Ascending aorta (tissue), 2 donors: ENCODE results near the gene ZNF629. TPM values are rescaled to one million over a fixed set of nuclear protein-coding genes. Genes with fewer than 3 reads are reported as not detected.
"Not testable (repeated sequence)": the region's sequence is repeated elsewhere in the genome, so short reads cannot be mapped to it uniquely, and the experiment has no call there.

Experiments used
- DNase-seq, 2 donors: peaks; one replicate each; pipeline ENCODE4 v3.0.0-alpha.2; 2019; ENCODE audit warnings: low spot score in 2 of 2
- H3K27ac ChIP-seq, 2 donors: fragments of 200-600 bp; sonication (generic); one replicate each; pipeline ENCODE4 v1.5.1; 2016 to 2017; ENCODE audit warnings: mild to moderate bottlenecking in 1 of 2
- H3K27me3 ChIP-seq: fragments of 200-600 bp; sonication (generic); one replicate; pipeline ENCODE4 v1.5.1; 2017
- H3K36me3 ChIP-seq, 2 donors: fragments of 200-600 bp; sonication (generic); one replicate each; pipeline ENCODE4 v1.5.1; 2016
- H3K4me1 ChIP-seq, 2 donors: fragments of 200-600 bp; sonication (generic); one replicate each; pipeline ENCODE4 v1.5.1; 2016 to 2017; ENCODE audit warnings: mild to moderate bottlenecking in 1 of 2
- H3K4me3 ChIP-seq, 2 donors: fragments of 200-600 bp; sonication (generic); one replicate each; pipeline ENCODE4 v1.5.1; 2016 to 2017; ENCODE audit warnings: mild to moderate bottlenecking in 1 of 2
- H3K9me3 ChIP-seq, 2 donors: fragments of 200-600 bp; sonication (generic); one replicate each; pipeline ENCODE4 v1.5.1; 2016
- intact Hi-C: fragments of 100-400 bp; cut with DNase I; formaldehyde crosslinking; loops from one replicate; pipeline ENCODE4 v1.15.1; 2023
- total RNA-seq: library from RNA; depleted of rRNA; stranded (reverse); fragments of >200 nt; gene quantifications from one replicate; pipeline ENCODE4 v1.1.0, GENCODE V29; 2016
- TF ChIP-seq, protein P1 (sequence below), 3 experiments: fragments of 200-600 bp in 2 of 3; fragments of 450-650 bp in 1 of 3; sonication (generic) in 2 of 3; IDR thresholded peaks; one replicate each; pipeline ENCODE4 v1.5.1; 2016 to 2019; ENCODE audit warnings: antibody characterized with exemption in 3 of 3, mild to moderate bottlenecking in 1 of 3, moderate library complexity in 1 of 3

ZNF629 gene
- total RNA-seq, 1 donor from 2014 or later: 12.3 TPM

DNA sequence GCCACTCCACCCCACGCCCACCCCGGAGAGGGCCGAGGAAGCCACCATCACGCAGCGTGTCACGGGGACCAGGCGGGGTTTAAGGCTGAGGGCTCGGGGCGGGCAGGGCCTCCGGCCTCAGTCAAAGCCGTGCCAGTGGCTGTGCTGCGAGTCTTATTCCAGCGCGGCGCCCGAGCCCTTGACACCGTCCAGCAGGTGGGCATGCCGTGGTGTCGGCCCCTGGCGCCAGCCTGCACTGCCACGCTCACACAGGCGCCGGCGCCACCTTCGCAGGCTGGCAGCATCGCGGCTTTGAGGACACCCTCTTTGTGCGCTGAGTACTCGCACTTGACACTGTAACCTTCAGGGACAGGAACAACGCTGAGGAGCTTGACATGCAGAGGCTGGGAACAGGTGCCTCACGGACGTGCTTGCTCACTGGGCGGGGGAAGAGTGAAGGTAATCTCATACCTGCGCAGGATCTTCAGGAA lies 34.0 kb upstream of the ZNF629 start:
- Histone ChIP-seq H3K9me3 (no peaks in the 10 kb centered on the region), H3K4me3 (no peak overlapping the region), H3K36me3 (no peaks in the 10 kb centered on the region), H3K27ac (no peak overlapping the region), H3K4me1 (no peaks in the 10 kb centered on the region), H3K27me3 (no peaks in the 10 kb centered on the region)
- DNase-seq: no peak
- TF ChIP-seq, protein P1, sequence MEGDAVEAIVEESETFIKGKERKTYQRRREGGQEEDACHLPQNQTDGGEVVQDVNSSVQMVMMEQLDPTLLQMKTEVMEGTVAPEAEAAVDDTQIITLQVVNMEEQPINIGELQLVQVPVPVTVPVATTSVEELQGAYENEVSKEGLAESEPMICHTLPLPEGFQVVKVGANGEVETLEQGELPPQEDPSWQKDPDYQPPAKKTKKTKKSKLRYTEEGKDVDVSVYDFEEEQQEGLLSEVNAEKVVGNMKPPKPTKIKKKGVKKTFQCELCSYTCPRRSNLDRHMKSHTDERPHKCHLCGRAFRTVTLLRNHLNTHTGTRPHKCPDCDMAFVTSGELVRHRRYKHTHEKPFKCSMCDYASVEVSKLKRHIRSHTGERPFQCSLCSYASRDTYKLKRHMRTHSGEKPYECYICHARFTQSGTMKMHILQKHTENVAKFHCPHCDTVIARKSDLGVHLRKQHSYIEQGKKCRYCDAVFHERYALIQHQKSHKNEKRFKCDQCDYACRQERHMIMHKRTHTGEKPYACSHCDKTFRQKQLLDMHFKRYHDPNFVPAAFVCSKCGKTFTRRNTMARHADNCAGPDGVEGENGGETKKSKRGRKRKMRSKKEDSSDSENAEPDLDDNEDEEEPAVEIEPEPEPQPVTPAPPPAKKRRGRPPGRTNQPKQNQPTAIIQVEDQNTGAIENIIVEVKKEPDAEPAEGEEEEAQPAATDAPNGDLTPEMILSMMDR (IDR thresholded peaks at IDR 0.05): no peak
- intact Hi-C loops: no loop called here

DNA sequence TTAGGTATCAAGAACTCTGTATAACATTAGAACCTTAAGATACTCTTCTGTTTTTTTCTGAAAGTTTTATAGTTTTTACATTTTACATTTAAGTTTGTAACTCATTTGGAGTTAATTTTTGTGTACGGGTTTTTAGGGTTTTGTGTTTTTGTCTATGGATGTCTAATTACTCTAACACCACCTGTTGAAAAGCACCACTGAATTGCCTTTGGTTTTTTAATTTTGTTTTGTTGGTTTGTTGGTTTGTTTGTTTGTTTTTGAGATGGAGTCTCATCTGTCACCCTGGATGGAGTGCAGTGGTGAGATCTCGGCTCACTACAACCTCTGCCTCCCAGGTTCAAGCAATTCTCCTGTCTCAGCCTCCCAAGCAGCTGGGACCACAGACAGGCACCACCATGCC lies 29.8 kb upstream of the ZNF629 start:
- Histone ChIP-seq H3K4me3 (no peak overlapping the region), H3K36me3 (no peaks in the 10 kb centered on the region), H3K27ac (no peak overlapping the region), H3K27me3 (no peaks in the 10 kb centered on the region), H3K4me1 (peaks cover 5 to 8% of the 10 kb centered on the region in 2 donors), H3K9me3 (no peaks in the 10 kb centered on the region)
- TF ChIP-seq, protein P1 (IDR thresholded peaks at IDR 0.05): no peak
- intact Hi-C loops: no loop called here
- no peak for DNase-seq

DNA sequence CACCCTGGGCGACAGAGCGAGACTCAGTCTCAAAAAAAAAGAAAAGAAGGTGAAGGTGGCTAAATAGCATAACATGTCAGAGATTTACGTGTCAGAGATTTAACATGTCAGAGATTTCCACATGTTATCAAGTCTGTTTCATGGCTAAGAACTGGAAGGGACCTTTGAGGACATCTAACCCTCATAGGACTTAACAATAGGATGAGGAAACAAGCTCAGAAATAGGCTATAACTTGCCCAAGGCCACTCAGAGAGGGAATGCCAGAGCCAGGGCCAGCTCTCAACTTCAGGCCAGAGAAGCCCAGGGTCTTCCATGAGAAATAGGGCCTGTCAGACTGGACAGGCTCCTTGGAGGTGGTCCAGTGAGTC lies 26.8 kb upstream of the ZNF629 start:
- H3K9me3 ChIP-seq: no peaks in the 10 kb centered on the region
- TF ChIP-seq, protein P1 (IDR thresholded peaks at IDR 0.05): no peak
- H3K27me3 ChIP-seq: no peaks in the 10 kb centered on the region
- DNase-seq: no peak
- H3K4me3 ChIP-seq: peak overlapping the region; percentile 58 to 66
- no peaks in the 10 kb centered on the region for H3K36me3 ChIP-seq
- intact Hi-C loops: loop anchor here (1.0 to 5.0 kb wide), 4 partner anchors 9 to 157 kb away; partner anchors contain the start of genes CTF1 and FBRS
- H3K27ac ChIP-seq: peak overlapping the region; percentile 56 to 79
- H3K4me1 ChIP-seq: peaks cover 5 to 8% of the 10 kb centered on the region in 2 donors

DNA sequence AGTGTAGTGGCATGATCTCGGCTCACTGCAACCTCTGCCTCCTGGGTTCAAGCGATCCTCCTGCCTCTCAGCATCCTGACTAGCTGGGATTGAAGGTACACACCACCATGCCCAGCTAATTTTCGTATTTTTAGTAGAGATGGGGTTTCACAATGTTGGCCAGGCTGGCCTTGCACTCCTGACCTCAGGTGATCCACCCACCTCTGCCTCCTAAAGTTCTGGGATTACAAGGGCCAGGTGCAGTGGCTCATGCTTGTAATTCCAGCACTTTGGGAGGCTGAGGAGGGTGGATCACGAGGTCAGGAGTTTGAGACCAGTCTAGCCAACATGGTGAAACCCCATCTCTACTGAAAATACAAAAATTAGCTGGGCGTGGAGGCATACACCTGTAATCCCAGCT lies 22.7 kb upstream of the ZNF629 start:
- DNase-seq, H3K27ac ChIP-seq: not testable (repeated sequence)
- intact Hi-C loops: loop anchor here (5.0 kb wide), 2 partner anchors 32 to 152 kb away; partner anchors contain the start of gene FBRS

DNA sequence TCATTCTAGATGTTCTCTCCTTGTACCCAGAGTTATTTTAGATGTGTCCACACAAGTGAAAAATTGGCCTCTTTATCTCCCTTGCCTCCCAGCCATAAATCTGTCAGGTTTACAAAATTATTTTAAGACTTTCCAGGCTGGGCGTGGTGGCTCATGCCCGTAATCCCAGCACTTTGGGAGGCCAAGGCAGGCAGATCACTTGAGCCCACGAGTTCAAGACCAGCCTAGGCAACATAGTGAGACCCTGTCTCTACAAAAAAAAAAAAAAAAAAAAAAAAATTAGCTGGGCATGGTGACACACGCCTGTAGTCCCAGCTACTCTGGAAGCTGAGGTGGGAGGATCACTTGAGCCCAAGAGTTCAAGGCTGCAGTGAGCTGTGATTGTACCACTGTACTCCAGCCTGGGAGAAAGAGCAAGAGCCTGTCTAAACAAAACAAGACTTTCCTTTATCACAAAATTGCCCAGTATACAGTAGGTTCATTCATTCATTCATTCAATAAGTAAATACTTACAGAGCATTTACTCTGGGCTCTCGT lies 22.0 kb upstream of the ZNF629 start:
- H3K9me3 ChIP-seq, DNase-seq, H3K27ac ChIP-seq, H3K36me3 ChIP-seq, H3K4me3 ChIP-seq, H3K27me3 ChIP-seq, intact Hi-C loops: not testable (repeated sequence)
- peaks cover 5 to 18% of the 10 kb centered on the region in 2 donors for H3K4me1 ChIP-seq

More for the DNA sequence above, 22.7 kb upstream of the ZNF629 start:
- H3K27me3 ChIP-seq, H3K4me3 ChIP-seq, H3K36me3 ChIP-seq, H3K9me3 ChIP-seq: not testable (repeated sequence)
- H3K4me1 ChIP-seq: peaks cover 5 to 19% of the 10 kb centered on the region in 2 donors

DNA sequence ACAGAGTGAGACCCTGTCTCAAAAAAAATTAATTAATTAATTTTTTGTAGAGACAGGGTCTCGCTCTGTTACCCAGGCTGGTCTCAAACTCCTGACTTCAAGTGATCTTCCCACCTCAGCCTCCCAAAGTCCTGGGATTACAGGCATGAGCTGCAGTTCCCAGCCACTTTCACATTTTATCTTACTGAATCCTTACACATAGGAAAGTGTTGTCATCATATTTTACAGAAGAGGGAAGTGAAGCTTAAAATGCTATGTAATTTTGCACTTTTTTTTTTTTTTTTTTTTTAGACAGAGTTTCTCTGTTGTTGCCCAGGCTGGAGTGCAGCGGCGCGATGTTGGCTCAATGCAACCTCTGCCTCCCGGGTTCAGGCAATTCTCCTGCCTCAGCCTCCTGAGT lies 21.1 kb upstream of the ZNF629 start:
- Histone ChIP-seq H3K36me3 (no peaks in the 10 kb centered on the region), H3K27ac (no peak overlapping the region), H3K4me3 (no peak overlapping the region), H3K27me3 (no peaks in the 10 kb centered on the region), H3K9me3 (no peaks in the 10 kb centered on the region), H3K4me1 (peaks cover 0 to 12% of the 10 kb centered on the region in 2 donors)
- no peak for DNase-seq
- TF ChIP-seq, protein P1 (IDR thresholded peaks at IDR 0.05): no peak
- intact Hi-C loops: no loop called here
